GDM1 (cell line): Measurements from ENCODE around the gene KCNIP3.
"Not testable (repeated sequence)": the region's sequence is repeated elsewhere in the genome, so short reads cannot be mapped to it uniquely, and the experiment has no call there.

Experiments
- DNase-seq: peaks from one replicate; lab custom pipeline; 2025; lab: John Stamatoyannopoulos, UW

KCNIP3 gene

GRCh38 chr2:95296880-95297487 is at the start of gene KCNIP3:
KCNIP3 (plus strand) TSS chr2:95297347; CDS start chr2:95297439, 92 bp downstream.
- no peak for DNase-seq

- DNase-seq, result no peak
Observed at GRCh38 chr2:95258271-95258670, 38.9 kb upstream of the KCNIP3 start.

DNA sequence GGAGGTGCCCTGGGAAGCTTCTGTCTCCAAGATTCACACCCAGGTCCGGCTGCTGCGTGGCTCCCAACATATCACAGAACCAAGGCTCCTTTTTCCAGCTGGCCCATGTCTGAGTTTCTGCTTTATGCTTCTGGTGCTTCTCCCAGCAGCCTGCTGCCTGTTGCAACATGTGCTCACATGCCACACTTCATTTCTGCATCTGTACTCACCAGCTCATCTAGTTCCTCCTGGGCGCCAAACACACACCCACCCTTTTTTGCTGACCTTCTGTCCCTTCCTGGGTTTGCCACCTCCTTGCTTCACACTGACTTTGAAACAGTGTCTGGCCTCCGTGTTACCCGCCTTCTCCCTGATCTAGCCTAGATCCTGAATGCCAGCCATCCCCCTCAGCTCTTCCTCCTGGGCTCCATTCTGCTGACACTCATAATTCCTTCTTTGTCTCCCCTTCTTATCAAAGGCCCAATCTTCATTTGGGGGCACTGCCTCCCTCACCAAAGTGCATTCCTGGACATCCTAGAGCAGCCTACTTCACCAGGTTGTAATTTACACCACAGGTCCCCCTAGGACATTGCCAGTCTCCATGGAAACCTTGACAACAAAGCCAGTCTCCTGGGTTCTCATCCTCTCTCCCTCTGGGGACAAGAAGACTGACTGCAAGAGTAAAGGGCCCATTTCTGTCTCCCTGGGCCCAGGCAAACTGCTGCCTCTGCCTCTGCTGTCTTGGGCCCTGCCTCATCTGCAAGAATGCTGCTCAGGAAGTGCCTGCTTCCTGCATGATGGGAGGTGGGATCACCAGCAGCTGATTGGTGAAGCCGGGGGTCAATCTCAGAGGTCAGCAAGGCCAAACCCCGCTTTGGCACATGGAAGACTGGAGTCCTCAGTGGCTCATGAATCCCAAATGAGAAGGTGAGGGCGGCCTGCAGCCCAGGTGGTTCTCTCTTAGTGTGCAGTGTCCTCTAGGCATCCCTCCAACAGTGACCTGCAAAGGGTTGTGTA is 36.8 kb upstream of the KCNIP3 start:
- DNase-seq, result no peak

DNA sequence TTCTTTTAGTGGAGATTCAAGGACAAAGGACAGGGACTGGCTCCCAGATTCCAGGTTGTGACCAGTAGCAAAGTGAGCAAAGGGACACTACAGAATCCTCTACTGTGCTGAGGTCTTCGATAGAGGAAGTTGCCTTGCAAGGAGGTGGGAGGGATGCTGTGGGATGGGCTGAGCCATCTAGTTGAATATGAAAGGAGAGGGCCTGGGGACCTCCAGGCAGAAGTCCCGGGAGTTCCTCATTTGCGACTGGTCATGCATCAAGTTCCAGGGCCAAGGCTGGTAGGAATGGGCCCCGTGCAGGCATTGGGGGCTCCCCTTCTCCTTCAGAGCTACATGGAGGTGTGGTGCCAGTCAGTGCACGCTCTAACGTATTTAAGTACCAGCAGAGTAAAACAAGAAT is 35.5 kb upstream of the KCNIP3 start:
- no peak for DNase-seq

DNA sequence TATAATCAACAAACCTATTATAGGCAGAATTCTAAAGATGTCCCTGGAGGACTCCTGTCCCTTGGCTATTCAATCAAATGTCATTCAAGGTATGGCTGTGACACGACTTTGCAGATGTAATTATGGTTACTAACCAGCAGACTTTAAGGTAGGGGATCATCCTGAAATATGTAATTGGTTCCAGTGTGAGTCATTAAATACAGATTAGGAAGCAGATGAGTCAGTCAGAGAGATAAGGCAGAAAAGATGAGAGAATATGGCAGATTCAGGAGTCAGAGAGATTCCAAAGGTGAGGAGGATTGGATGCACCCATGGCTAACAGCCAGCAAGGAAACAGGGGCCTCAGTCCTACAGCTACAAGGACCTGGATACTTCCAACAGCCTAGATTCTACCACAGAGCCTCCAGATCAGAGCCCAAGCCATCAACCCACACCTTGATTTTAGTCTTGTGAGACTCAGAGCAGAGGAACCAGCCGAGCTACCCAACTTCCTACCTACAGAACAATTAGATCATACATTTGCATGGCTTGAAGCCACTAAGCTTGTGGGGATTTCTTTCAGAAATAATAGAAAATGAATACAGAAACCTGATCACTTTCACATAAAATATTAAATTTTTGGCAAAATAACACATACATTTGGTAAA is 34.1 kb upstream of the KCNIP3 start:
- no peak for DNase-seq

DNA sequence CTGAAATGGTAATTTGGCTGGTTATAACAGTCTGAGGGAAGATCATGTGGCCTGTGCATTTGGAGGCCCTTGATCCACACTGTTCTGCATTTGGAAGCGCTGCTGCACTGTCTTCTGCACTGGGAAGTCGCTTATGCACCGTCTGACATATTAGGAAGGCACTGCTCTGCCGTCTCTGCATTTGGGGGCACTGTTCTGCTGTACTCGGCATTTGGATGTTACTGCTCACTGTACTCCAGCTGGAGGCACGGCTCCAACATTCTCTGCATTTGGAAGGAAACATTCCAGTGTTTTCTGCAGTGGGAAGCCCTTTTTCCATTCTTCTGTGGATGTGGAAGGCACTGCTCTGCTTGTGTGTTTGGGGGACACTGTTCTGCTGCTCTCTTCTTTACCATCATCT is 32.5 kb upstream of the KCNIP3 start:
- DNase-seq, result no peak

DNA sequence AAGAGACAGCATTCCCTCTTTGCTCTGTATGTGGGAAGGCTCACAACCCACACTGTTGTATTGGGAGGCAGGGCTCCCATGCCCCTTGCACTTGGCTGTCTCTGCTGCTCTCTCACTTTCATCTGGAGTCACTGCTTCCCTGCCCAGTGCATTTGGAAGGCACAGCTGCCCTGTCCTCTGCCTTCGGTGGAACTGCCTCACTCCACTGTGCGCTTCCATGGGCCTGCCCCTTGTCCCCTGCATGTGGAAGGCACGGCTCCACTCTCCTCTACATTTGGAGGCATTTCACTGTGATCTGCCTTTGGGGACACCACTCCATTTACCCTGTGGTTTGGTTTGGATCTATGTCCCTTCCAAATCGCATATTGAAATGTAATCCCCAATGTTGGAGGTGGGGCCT is 32.0 kb upstream of the KCNIP3 start:
- no peak for DNase-seq

GRCh38 chr2:95266781-95267430 is 30.2 kb upstream of the KCNIP3 start:
- DNase-seq, result no peak

DNA sequence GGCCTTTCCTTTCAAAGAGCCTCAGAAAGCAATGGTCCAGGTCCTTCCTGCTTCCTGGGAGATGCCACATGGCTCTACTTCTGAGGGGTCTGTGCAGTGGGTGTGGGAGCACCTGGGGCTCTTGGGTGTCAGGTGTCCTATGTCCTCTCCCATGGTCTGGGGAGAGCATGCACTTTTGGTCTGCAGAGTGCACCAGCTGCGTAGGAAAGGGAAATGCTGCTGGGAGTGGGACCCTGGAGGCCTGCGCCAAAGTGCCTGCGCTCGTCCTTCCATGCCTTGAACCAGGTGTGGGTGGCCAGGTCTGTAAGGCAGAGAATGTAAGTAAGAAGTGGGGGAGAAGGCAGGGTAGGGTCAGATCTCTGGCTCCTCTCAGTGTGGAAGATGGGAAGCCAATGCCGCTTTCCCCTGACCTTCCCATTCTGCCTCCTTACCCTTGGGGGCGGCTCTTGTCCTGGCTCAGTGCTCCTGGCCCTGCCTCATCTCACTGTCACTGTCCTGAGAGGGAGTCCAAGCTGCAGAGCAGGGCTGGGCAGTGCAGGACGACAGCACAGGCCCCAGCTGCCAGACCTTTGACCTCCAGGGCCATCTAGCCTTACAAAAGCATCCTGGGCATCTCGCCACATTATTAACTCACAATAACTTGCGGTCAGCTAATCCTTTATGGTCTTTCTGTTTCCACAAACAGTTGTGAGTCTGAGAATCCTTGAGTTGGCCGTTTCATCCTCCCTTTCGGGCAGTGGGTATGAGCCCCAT is 29.5 kb upstream of the KCNIP3 start:
- DNase-seq, result no peak

GRCh38 chr2:95268211-95269035 is 28.7 kb upstream of the KCNIP3 start:
- DNase-seq, result no peak

DNA sequence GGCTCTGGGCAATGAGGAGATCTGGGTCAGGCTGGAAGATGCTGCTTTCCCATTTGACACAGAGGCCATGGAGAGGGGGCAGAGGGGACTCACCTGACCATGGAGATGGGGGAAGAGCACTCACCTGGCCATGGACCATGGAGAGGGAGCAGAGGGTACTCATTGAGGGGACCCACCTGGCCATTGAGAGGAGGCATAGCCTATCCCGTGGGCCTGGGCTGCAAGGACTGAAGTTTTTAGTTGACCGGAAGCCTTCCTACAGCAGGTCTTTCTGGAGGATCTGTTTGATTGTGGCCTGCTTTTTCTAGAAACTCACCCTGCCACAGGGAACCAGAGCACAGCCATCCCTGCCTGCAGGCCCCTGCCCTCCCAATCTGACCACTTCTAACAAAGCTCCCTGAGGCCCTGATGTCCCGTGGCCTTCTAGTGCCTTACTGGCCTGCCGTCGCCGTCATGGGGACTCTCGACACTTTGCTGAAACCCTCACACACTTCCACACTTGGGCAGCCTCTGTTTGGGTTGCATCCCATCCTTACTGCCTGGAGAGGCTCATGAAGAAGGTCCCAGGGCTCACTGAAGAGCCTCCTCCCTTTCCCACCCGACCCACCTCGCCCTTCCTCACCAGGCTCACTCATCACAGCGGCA is 28.0 kb upstream of the KCNIP3 start:
- DNase-seq, result no peak

- DNase-seq, result not testable (repeated sequence)
Observed at GRCh38 chr2:95269745-95270144, 27.4 kb upstream of the KCNIP3 start.

DNA sequence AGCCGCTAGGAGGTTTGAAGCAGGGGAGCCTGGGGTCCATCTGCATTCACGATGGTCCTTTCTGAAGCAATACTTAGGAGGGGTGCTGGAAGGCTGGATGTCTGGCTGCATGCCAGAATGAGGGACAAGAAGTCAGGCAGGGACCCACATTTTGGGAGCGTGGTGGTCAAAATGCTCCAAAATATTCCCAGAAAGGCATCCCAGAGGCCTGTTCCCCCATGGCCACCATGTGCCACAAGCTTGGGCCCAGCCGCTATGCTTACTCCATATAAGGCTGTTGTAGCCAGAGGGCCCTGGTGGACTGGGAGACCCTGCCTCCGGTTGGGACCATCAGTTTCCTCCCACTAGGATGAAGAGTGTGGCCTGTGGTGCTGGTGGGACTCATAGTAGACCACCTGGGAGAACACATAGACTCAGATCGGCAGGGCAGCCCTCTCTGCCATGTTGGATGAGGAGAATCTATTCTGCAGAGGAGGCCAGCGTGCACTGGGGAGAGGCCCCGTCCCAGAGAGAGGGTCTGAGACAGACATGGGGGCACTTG is 26.5 kb upstream of the KCNIP3 start:
- DNase-seq, result no peak

DNA sequence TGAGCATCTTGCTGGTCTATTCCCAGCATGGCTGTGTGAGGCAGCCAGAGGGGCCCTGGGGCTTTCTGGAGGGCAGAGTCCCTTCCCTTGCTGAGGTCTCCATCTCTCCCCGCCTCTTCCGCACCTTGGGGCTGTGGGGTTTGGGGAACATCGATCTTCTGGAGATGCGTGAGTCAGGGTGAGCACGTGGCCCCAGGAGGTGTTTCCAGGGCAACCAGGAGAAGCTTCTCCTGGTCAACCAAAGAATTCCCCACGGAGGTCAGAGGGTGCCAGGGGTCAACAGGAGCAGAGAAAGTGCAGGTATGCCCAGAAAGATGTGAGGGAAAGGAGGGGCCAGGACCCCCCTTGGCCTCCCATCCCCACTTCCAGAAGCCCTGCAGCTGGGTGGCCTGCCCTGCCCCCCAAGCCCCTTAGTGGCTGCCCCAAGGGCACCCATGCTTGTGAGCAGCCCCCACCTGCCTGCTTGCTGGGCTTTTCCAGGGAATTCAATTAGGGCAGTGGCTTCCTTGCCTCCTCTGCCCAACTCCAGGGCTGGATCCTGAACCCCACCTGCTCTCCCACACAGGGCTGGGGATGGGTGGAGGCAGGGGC is 25.7 kb upstream of the KCNIP3 start:
- no peak for DNase-seq

DNA sequence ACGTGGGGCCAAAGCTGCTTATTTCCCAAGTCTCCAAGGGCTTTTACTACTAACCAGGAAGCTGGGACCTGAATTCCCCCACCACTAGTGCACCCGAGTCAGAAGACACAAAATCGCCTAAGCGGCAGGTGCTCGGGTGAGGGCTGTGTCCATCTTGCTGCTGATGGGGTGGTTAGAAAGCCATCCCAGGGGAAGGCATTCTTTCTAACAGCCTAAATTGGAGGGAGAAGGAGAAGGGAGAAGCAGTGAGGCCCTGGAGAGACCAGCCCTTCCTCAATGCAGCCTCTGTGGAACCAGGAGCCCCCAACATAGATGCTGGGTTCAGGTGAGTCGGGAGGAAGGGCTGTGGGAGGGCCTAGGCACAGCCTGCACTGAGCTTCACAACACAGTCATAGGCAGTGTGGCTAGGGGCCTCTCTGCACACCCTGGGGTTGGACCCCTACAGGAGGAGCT is 24.8 kb upstream of the KCNIP3 start:
- DNase-seq, result no peak

DNA sequence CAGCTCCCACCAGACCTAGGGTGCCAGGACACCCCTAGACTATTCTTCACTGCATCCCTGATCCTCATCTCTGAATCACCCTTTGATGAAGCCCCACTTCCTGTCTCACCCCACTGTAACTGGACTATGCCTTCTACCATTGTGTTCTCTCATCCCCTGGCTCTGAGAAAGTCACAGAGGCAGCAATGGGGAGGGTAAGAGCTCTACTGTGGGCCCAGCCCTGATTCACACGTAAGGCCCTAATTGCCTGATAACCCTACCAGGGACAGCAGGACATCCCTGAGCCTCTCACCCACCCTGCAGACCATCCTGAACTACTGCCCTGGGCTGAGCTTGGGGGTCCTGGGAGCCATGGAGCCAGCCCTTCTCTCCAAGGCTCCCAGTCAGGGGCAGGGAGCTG is 24.4 kb upstream of the KCNIP3 start:
- no peak for DNase-seq

GRCh38 chr2:95273566-95274290 is 23.4 kb upstream of the KCNIP3 start:
- DNase-seq, result no peak

GRCh38 chr2:95274291-95275150 is 22.6 kb upstream of the KCNIP3 start, which contains the start of gene PROM2:
PROM2 (plus strand) TSS chr2:95274449; CDS start chr2:95274586, 137 bp downstream.
- no peak for DNase-seq
